Thyroid gland (tissue), 4 donors: ENCODE measurements around the gene TLCD4. TPM values are rescaled to one million over a fixed set of nuclear protein-coding genes. Genes with fewer than 3 reads are reported as not detected.

Source experiments
- DNase-seq, 2 donors: peaks; one replicate each; pipeline ENCODE4 v3.0.0-alpha.2; 2019
- H3K27ac ChIP-seq, 3 donors: fragments of 200-600 bp; sonication (generic); 1 replicate in 2 of 3; 2 replicates in 1 of 3; pipeline ENCODE4 v1.5.1; 2016 to 2019; ENCODE audit warnings: mild to moderate bottlenecking in 1 of 3, moderate library complexity in 1 of 3
- H3K27me3 ChIP-seq: fragments of 200-600 bp; sonication (generic); one replicate; pipeline ENCODE4 v1.5.1; 2019
- H3K36me3 ChIP-seq, 2 donors: fragments of 200-600 bp; sonication (generic); one replicate each; pipeline ENCODE4 v1.5.1; 2016 to 2019
- H3K4me1 ChIP-seq, 2 donors: fragments of 200-600 bp; sonication (generic); one replicate each; pipeline ENCODE4 v1.5.1; 2017 to 2019
- H3K4me3 ChIP-seq, 3 donors: fragments of 200-600 bp; sonication (generic); replicated peaks in 1 of 3; 1 replicate in 2 of 3; 2 replicates in 1 of 3; pipeline ENCODE4 v1.5.1; 2016; ENCODE audit warnings: mild to moderate bottlenecking in 1 of 3
- H3K9me3 ChIP-seq: fragments of 200-600 bp; sonication (generic); one replicate; pipeline ENCODE4 v1.5.1; 2017
- CTCF ChIP-seq, 6 experiments: fragments of 200-600 bp in 3 of 6; fragments of 450-650 bp in 3 of 6; sonication (generic) in 3 of 6; IDR thresholded peaks; one replicate each; pipeline ENCODE4 v1.5.1; 2016 to 2019; ENCODE audit warnings: antibody characterized with exemption in 6 of 6, mild to moderate bottlenecking in 2 of 6, inconsistent platforms in 1 of 6, moderate library complexity in 1 of 6
- POLR2A ChIP-seq, 2 donors: fragments of 450-650 bp; IDR thresholded peaks; one replicate each; pipeline ENCODE4 v1.6.1; 2017; ENCODE audit warnings: antibody characterized with exemption in 2 of 2, mild to moderate bottlenecking in 2 of 2, moderate library complexity in 1 of 2
- WGBS, 2 donors: methylation state at CpG; one replicate each; pipeline ENCODE4 v1.1.5; 2017; 5-methylcytosine and 5-hydroxymethylcytosine counted together
- intact Hi-C: fragments of 100-400 bp; cut with DNase I; formaldehyde crosslinking; loops from one replicate; pipeline ENCODE4 v1.15.1; 2023
- total RNA-seq, 4 donors: library from RNA; depleted of rRNA; stranded (reverse); fragments of >200 nt; gene quantifications; one replicate each; pipeline ENCODE4 v1.2.3, GENCODE V29; 2016

The TLCD4 gene
- total RNA-seq, 4 donors from 2014 or later = 12.6 to 30.6 (median 24.0) TPM

- Histone ChIP-seq H3K4me1 (no peaks in the 10 kb centered on the region), H3K27me3 (no peaks in the 10 kb centered on the region), H3K27ac (no peak overlapping the region), H3K9me3 (no peaks in the 10 kb centered on the region), H3K4me3 (no peak overlapping the region), H3K36me3 (no peaks in the 10 kb centered on the region)
- no peak for DNase-seq
- no peak for TF ChIP-seq POLR2A (IDR thresholded peaks at IDR 0.05)
- TF ChIP-seq CTCF (IDR thresholded peaks at IDR 0.05) = no peak
- WGBS, 2 donors = 71% methylated on average over 2 of the region's 2 CpGs
- intact Hi-C loops = no loop called here
Measured at GRCh38 chr1:95094923-95095322, 22.2 kb upstream of the TLCD4 start.

GRCh38 chr1:95095833-95096217 lies 21.3 kb upstream of the TLCD4 start:
- H3K9me3 ChIP-seq = no peaks in the 10 kb centered on the region
- no peaks in the 10 kb centered on the region for H3K27me3 ChIP-seq
- H3K36me3 ChIP-seq = no peaks in the 10 kb centered on the region
- intact Hi-C loops = no loop called here
- no peak overlapping the region for H3K27ac ChIP-seq
- no peak for TF ChIP-seq POLR2A (IDR thresholded peaks at IDR 0.05)
- no peak for TF ChIP-seq CTCF (IDR thresholded peaks at IDR 0.05)
- no peak for DNase-seq
- 81 to 86% methylated on average over 2 of the region's 2 CpGs for WGBS, 2 donors
- H3K4me1 ChIP-seq = no peaks in the 10 kb centered on the region
- no peak overlapping the region for H3K4me3 ChIP-seq

GRCh38 chr1:95096218-95096841 lies 20.8 kb upstream of the TLCD4 start:
- H3K27me3 ChIP-seq = no peaks in the 10 kb centered on the region
- no peaks in the 10 kb centered on the region for H3K9me3 ChIP-seq
- WGBS, 2 donors = 88% methylated on average over 6 of the region's 6 CpGs
- H3K4me1 ChIP-seq = no peaks in the 10 kb centered on the region
- H3K27ac ChIP-seq = no peak overlapping the region
- H3K4me3 ChIP-seq = no peak overlapping the region
- TF ChIP-seq CTCF (IDR thresholded peaks at IDR 0.05) (no peak), POLR2A (IDR thresholded peaks at IDR 0.05) (no peak)
- H3K36me3 ChIP-seq = no peaks in the 10 kb centered on the region
- intact Hi-C loops = no loop called here
- DNase-seq = no peak

- H3K36me3 ChIP-seq = no peaks in the 10 kb centered on the region
- H3K27me3 ChIP-seq = no peaks in the 10 kb centered on the region
- no peaks in the 10 kb centered on the region for H3K9me3 ChIP-seq
- intact Hi-C loops = no loop called here
- no peak overlapping the region for H3K27ac ChIP-seq
- 94 to 95% methylated on average over 4 of the region's 4 CpGs for WGBS, 2 donors
- DNase-seq = no peak
- H3K4me1 ChIP-seq = no peaks in the 10 kb centered on the region
- H3K4me3 ChIP-seq = no peak overlapping the region
- TF ChIP-seq POLR2A (IDR thresholded peaks at IDR 0.05) (no peak), CTCF (IDR thresholded peaks at IDR 0.05) (no peak)
Measured at GRCh38 chr1:95097426-95097825, 19.7 kb upstream of the TLCD4 start.

- TF ChIP-seq CTCF (IDR thresholded peaks at IDR 0.05) (no peak), POLR2A (IDR thresholded peaks at IDR 0.05) (no peak)
- no peaks in the 10 kb centered on the region for H3K27me3 ChIP-seq
- no peak overlapping the region for H3K4me3 ChIP-seq
- H3K36me3 ChIP-seq = no peaks in the 10 kb centered on the region
- intact Hi-C loops = no loop called here
- no peak overlapping the region for H3K27ac ChIP-seq
- whole genome bisulfite sequencing, 2 donors = 82 to 83% methylated on average over 4 of the region's 4 CpGs
- H3K9me3 ChIP-seq = no peaks in the 10 kb centered on the region
- no peak for DNase-seq
- no peaks in the 10 kb centered on the region for H3K4me1 ChIP-seq
Measured at GRCh38 chr1:95098196-95098595, 19.0 kb upstream of the TLCD4 start.
